GM19452 (cell line): ENCODE results near the gene PAPOLA.
A peak's percentile ranks its signal among the peaks of the same experiment; 100 is the strongest.
"Not testable (repeated sequence)": the region's sequence is repeated elsewhere in the genome, so short reads cannot be mapped to it uniquely, and the experiment has no call there.

Experiments
- ATAC-seq: cut with Tn5 transposase; IDR thresholded peaks from one replicate; pipeline ENCODE4 v1.9.1; 2021; ENCODE audit not compliant: unreplicated experiment

Gene PAPOLA

GRCh38 chr14:96502621-96503305 lies 581 bp downstream of the PAPOLA start:
- peak; percentile 30 for ATAC-seq

DNA sequence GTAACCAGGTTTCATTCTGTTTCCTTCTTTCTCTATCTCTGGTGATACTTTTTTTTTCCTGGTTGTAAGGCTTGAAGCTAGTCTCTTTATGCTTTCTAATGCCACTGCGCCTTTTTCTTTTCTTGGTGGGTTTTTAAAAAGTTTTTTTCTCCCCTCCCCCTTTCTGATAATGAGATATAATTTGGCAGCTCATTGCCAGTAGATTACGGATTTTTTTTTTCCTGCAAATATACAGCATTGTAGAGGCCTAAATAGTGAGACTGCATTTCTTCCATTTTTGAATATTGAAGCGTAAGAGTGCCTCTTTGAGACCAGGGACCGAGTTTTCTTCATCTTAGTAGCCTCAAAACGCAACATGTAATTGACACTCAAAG lies 1.1 kb downstream of the PAPOLA start:
- ATAC-seq, result no peak

DNA sequence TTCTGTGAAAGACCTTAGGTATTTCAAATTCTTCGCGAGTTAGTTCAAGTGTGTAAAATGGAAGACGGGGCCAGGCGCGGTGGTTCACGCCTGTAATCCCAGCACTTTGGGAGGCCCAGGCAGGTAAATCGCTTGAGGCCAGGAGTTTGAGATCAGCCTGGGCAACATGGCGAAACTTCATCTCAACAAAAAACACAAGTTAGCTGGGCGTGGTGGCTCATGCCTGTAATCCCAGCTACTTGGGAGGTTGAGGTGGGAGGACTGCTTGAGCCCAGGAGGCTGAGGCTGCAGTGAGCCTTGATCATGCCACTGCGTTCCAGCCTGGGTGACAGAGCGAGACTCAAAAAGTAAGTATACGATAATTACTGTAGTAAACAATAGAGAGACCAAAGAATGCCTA lies 2.2 kb downstream of the PAPOLA start:
- ATAC-seq, result not testable (repeated sequence)

DNA sequence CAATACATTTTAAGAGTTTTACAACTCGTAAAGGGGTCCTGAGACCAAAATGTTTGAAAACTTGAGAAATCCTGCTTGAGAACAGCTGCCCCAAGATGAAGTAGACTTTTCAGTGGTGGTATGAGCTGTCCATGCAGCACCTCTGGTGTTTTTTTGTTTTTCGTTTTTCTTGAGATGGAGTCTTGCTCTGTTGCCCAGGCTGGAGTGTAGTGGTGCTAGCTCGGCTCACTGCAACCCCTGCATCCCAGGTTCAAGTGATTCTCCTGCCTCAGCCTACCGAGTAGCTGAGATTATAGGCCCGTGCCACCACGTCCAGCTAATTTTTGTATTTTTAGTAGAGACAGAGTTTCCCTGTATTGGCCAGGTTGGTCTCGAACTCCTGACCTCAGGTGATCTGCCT lies 5.5 kb downstream of the PAPOLA start:
- no peak for ATAC-seq

- ATAC-seq, result no peak
Observed at GRCh38 chr14:96508900-96509299, 6.7 kb downstream of the PAPOLA start.

- no peak for ATAC-seq
Observed at GRCh38 chr14:96509457-96510090, 7.4 kb downstream of the PAPOLA start.

DNA sequence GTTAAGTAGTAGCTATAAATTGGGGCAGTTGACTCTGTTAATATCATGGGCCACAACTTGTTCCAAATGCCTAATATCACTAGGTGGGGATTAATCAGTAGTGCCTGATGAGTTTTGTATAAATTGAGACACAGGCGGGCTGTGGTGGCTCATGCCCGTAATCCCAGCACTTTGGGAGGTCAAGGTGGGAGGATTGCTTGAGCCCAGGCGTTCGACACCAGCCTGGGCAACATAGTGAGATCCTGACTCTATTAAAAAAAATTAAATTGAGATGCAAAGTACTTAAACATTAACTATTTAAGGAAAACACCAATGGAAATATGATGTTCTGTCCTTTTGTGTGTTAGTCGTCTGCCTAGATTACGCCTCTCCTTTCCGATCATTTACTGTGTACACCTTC lies 9.0 kb downstream of the PAPOLA start:
- ATAC-seq, result no peak

GRCh38 chr14:96511667-96512066 lies 9.5 kb downstream of the PAPOLA start:
- ATAC-seq, result no peak

GRCh38 chr14:96512122-96512521 lies 9.9 kb downstream of the PAPOLA start:
- no peak for ATAC-seq

DNA sequence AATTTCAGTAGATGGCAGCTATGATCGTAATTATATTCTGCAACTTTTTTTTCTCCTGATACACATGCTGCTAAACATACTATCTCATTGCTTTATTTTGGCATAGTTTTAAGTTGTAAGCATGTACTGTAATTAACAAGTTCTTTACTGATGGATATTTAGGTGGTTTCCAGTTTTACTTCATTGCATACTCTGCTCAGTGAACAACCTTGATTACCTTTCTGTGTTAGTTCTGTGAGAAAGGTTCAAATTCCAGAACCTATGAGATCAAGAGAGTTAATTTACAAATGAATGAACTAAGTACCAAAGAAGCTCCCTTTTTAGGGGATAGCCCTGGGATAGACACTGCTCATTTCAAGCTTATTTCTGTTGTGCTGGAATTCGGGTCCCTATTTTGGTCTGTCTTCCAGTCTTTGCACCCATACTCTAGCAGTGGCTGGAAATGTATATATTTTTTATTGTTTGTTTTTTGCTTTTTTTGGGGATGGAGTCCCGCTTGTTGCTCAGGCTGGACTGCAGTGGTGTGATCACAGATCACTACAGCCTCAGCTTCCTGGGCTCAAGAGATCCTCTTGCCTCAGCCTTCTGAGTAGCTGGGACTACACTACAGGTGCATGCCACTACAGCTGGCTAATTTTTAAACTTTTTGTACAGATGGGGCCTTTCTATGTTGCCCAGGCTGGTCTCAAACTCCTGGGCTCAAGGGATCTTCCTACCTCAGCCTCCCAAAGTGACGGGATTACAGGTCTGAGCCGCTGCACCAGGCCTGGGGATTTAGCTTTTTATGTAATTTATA lies 10.6 kb downstream of the PAPOLA start:
- no peak for ATAC-seq

DNA sequence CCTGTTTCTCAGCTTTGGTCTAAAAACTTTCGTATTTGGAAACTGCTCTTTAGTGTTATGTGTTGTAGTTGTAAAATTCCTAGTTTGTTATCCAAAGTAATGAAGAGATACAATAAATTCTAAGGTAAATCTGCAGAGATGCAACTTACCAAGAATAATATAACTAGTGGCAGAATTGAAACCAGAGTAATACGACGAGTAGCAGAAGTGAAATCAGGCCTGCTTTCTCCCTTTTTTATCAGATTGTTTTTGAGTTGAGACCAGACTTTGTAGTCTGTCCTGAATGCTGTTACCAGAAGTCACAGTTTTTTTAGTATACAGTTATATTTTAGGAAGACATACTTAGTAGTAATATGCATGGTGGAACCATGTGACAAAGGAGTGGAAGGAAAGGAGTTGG lies 12.5 kb downstream of the PAPOLA start:
- no peak for ATAC-seq

- no peak for ATAC-seq
Observed at GRCh38 chr14:96515731-96516130, 13.5 kb downstream of the PAPOLA start.

DNA sequence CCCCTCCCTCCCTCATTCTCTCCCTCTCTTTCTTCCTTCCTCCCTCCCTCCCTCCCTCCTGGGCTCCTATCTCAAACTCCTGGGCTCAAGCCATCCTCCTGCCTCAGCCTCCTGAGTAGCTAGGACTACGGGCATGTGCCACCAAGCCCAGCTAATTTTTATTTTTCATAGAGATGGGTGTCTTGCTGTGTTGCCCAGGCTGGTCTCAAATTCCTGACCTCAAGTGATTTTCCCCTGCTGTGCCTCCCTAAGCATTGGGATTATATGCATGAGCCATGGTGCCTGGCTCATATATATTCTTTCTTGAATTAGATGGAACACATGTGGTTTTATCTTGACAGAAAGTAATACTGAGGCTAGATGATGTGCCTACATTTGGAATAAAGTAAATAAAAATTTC lies 14.2 kb downstream of the PAPOLA start:
- ATAC-seq, result no peak

- peak; percentile 54 for ATAC-seq
Observed at GRCh38 chr14:96519970-96520369, 17.8 kb downstream of the PAPOLA start.

DNA sequence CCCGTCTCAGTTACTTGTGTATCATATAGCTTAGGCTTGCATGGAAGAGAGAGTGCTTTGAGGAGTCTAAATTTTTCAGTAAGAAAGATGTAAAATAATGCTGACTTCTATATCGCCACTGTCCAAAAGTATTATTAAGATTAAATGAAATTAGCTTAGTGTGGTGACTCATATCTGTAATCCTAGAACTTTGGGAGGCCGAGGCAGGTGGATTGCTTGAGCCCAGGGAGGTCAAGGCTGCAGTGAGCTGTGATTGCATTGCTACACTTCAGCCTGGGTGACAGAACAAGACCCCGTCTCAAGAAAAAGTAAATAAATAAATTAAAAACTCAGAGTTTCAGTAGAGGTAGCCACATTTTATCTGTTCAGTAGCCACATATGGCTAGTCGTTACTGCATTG lies 23.3 kb downstream of the PAPOLA start:
- ATAC-seq, result no peak

DNA sequence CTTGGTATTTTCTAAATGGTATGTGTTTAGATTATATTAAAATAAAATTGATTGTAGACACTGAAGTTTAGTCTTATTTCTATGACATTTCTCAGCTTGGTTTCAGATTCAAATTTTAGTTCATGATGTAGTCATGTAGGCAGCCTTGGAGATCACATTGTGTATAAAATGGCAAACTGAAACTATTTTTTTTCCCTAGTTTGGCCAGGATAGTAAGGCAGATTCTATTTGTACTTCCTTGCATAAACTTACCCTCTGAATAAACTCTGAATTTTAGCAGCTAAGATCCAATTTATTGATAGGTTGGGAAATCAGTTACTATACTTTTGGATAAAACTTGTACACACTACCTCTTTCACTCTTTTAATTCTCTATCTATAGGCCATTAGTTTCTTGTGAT lies 30.4 kb downstream of the PAPOLA start:
- ATAC-seq, result no peak

DNA sequence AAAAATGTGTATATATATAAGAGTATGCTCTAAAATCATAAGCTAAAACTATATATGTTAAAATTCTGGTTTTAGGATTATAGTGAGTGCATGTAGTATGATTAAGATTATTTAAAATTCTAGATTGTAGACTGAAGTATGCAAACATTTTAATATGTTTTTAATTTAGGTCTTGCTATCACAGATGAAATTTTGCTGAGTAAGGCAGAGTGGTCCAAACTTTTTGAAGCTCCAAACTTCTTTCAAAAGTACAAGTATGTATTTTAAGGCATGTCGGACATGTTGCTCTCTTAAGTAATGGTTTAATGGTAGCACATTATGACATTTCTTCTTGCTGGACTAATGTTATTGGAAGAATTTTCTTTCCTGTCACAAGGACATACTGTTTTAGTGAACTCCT lies 34.6 kb downstream of the PAPOLA start:
- ATAC-seq, result no peak

GRCh38 chr14:96538097-96538989 lies 36.2 kb downstream of the PAPOLA start:
- ATAC-seq, result no peak

- no peak for ATAC-seq
Observed at GRCh38 chr14:96538990-96539317, 36.8 kb downstream of the PAPOLA start.

DNA sequence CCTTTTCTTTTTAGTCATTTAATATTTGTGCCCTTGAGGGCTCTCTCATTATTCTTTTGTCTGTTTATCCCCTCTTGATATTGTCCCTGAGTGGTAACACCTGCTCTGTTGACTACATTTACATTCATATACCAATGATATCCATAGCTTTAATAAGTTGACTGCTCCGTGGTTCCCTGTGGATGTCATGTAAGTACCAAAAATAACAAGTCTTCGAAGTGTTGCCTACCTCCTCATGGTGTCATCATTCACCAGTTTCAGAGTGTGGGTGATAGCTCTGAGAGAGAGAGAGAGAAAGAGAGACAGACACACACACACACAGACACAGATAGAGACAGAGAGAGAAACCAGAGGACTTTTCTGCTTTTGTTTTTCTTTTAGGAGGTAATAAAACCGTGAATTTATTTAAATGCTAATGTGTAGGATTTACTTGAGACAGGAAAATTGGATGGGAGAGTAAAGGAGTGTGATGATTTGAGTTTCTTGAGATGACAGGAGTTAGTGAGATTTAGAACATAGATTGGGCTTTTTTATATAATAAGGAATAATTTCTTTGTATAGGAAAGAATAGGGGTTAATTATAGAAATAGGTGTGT lies 52.2 kb downstream of the PAPOLA start:
- ATAC-seq, result no peak

GRCh38 chr14:96559571-96559970 lies 57.4 kb downstream of the PAPOLA start:
- ATAC-seq, result no peak
